HG02840 (cell line): ENCODE results near the gene GH2.
A peak's percentile ranks its signal among the peaks of the same experiment; 100 is the strongest.

Experiments used
- ATAC-seq: cut with Tn5 transposase; IDR thresholded peaks from one replicate; pipeline ENCODE4 v1.9.1; 2021; ENCODE audit warnings: mild to moderate bottlenecking, moderate library complexity, moderate number of reproducible peaks; ENCODE audit not compliant: unreplicated experiment, low FRiP score

GH2 gene

GRCh38 chr17:63842540-63843386, 39.0 kb downstream of the GH2 start, which contains the start of gene SMARCD2:
SMARCD2 (minus strand) TSS chr17:63842685; CDS start chr17:63842674, 11 bp downstream.
- peak; percentile 89 for ATAC-seq

GRCh38 chr17:63842173-63842539, 39.6 kb downstream of the GH2 start:
- peak; percentile 21 for ATAC-seq

GRCh38 chr17:63841350-63842172, 40.2 kb downstream of the GH2 start:
- no peak for ATAC-seq

- no peak for ATAC-seq
These were observed 41.0 kb downstream of the GH2 start for GRCh38 chr17:63840591-63841349.

- ATAC-seq = no peak
These were observed 43.0 kb downstream of the GH2 start for GRCh38 chr17:63838631-63839171.

- ATAC-seq = no peak
These were observed 43.7 kb downstream of the GH2 start for GRCh38 chr17:63837962-63838600.

- ATAC-seq = no peak
These were observed 44.3 kb downstream of the GH2 start for GRCh38 chr17:63837480-63837879.

GRCh38 chr17:63836811-63837210, 44.9 kb downstream of the GH2 start:
- ATAC-seq = no peak

- ATAC-seq = no peak
These were observed 46.5 kb downstream of the GH2 start for GRCh38 chr17:63835167-63835720.

- ATAC-seq = no peak
These were observed 47.1 kb downstream of the GH2 start for GRCh38 chr17:63834431-63835166.

GRCh38 chr17:63833741-63834373, 47.9 kb downstream of the GH2 start:
- no peak for ATAC-seq

GRCh38 chr17:63833026-63833740, 48.6 kb downstream of the GH2 start:
- ATAC-seq = no peak

GRCh38 chr17:63832455-63832854, 49.3 kb downstream of the GH2 start:
- ATAC-seq = no peak

GRCh38 chr17:63832014-63832413, 49.7 kb downstream of the GH2 start:
- no peak for ATAC-seq

- no peak for ATAC-seq
These were observed 50.2 kb downstream of the GH2 start for GRCh38 chr17:63831505-63831904.

- no peak for ATAC-seq
These were observed 50.7 kb downstream of the GH2 start for GRCh38 chr17:63830904-63831491.

GRCh38 chr17:63830278-63830677, 51.5 kb downstream of the GH2 start:
- ATAC-seq = no peak
